IMR-90 (cell line): ENCODE results near the gene PTPRG.

Source experiments
- CHD1 ChIP-seq: IDR thresholded peaks from 2 replicates; pipeline ENCODE4 v1.6.1; 2012; ENCODE audit warnings: low read depth, low read length, improper control_type of control experiment
- CTCF ChIP-seq: conservative IDR thresholded peaks from 2 replicates; pipeline ENCODE4 v1.5.1; 2012; ENCODE audit warnings: mild to moderate bottlenecking, low read depth, low read length, improper control_type of control experiment
- MAZ ChIP-seq: IDR thresholded peaks from 2 replicates; pipeline ENCODE4 v1.6.1; 2012; ENCODE audit warnings: low read depth, mild to moderate bottlenecking, low read length, improper control_type of control experiment, moderate library complexity, borderline replicate concordance
- POLR2A ChIP-seq: IDR thresholded peaks from 2 replicates; pipeline ENCODE4 v1.6.1; 2012; ENCODE audit warnings: mild to moderate bottlenecking, low read depth, low read length
- RAD21 ChIP-seq: IDR thresholded peaks from 2 replicates; pipeline ENCODE4 v1.6.1; 2012; ENCODE audit warnings: low read length, improper control_type of control experiment
- RFX5 ChIP-seq: IDR thresholded peaks from 2 replicates; pipeline ENCODE4 v1.8.0; 2012; ENCODE audit warnings: low read depth, mild to moderate bottlenecking, low read length, moderate library complexity
- USF2 ChIP-seq: fragments of 150-350 bp; IDR thresholded peaks from 2 replicates; pipeline ENCODE4 v1.6.1; 2017; ENCODE audit warnings: mild to moderate bottlenecking, antibody characterized with exemption, low read length, low read depth

- no peak for TF ChIP-seq RAD21
- TF ChIP-seq POLR2A = no peak
- TF ChIP-seq CTCF = no peak
- TF ChIP-seq MAZ = no peak
- no peak for TF ChIP-seq CHD1
- no peak for TF ChIP-seq RFX5
- TF ChIP-seq USF2 = no peak
Observed at GRCh38 chr3:62209101-62209500, 647.7 kb downstream of the PTPRG start.
